ENCODE measurements around the gene IL1RAP.
A peak's percentile ranks its signal among the peaks of the same experiment; 100 is the strongest.
"Not testable (repeated sequence)": the region's sequence is repeated elsewhere in the genome, so short reads cannot be mapped to it uniquely, and the experiment has no call there.

IL1RAP gene

GRCh38 chr3:190496859-190497258, 17.0 kb upstream of the IL1RAP start:
- DNase-seq (ENCODE audit: insufficient read length, low spot score) (no peak), FAIRE-seq (no peak)
- no peak for TF ChIP-seq POLR2A (IDR thresholded peaks at IDR 0.05; ENCODE audit: low read depth, low read length)

DNA sequence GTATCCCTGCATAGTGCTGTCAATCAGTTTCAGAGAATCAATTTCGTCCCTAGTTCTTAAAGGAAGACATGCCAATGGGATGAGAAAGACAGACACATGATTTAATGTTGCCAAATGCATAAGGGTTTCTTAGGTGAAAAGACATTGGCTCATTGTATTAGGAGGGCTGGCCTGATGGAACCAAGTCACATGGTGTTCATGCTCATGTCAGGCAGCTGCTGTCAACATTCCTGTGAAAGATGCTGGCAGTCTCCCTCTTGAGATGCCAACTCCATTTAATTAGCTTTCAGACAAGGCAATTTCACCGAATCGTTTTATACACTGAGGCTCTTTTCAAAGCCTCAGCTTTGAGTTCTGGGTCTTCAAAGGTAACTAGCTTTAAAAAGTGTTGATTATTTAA, 16.1 kb upstream of the IL1RAP start:
- TF ChIP-seq POLR2A (IDR thresholded peaks at IDR 0.05; ENCODE audit: low read depth, low read length) = no peak
- DNase-seq (ENCODE audit: insufficient read length, low spot score) = no peak
- peak; percentile 41 for FAIRE-seq

GRCh38 chr3:190498293-190498692, 15.6 kb upstream of the IL1RAP start:
- TF ChIP-seq POLR2A (IDR thresholded peaks at IDR 0.05; ENCODE audit: low read depth, low read length) = no peak
- no peak for DNase-seq (ENCODE audit: insufficient read length, low spot score)
- FAIRE-seq = no peak

- TF ChIP-seq POLR2A (IDR thresholded peaks at IDR 0.05; ENCODE audit: low read depth, low read length) = no peak
- FAIRE-seq (no peak), DNase-seq (ENCODE audit: insufficient read length, low spot score) (no peak)
These were observed 14.8 kb upstream of the IL1RAP start for GRCh38 chr3:190499122-190499521.

DNA sequence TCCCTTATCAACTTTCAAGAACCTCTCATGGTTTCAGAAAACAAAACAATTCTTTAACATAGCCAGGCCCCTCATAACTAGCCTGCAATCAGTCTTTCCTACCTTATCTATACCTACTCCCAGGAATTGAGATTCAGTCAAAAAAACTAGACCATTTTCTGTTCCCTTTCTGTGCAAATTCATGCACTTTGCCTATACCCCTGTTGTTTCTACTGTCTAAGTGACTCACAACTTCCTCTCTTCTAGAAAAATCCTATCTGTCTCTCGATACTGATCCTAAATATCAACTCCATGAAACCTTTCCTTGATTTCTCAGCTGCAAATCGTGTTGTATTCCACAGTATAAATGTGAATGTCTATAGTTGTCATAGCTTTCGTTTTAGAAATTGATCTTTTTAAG, 10.9 kb upstream of the IL1RAP start:
- DNase-seq (ENCODE audit: insufficient read length, low spot score) (no peak), FAIRE-seq (peak; percentile 75)
- no peak for TF ChIP-seq POLR2A (IDR thresholded peaks at IDR 0.05; ENCODE audit: low read depth, low read length)

DNA sequence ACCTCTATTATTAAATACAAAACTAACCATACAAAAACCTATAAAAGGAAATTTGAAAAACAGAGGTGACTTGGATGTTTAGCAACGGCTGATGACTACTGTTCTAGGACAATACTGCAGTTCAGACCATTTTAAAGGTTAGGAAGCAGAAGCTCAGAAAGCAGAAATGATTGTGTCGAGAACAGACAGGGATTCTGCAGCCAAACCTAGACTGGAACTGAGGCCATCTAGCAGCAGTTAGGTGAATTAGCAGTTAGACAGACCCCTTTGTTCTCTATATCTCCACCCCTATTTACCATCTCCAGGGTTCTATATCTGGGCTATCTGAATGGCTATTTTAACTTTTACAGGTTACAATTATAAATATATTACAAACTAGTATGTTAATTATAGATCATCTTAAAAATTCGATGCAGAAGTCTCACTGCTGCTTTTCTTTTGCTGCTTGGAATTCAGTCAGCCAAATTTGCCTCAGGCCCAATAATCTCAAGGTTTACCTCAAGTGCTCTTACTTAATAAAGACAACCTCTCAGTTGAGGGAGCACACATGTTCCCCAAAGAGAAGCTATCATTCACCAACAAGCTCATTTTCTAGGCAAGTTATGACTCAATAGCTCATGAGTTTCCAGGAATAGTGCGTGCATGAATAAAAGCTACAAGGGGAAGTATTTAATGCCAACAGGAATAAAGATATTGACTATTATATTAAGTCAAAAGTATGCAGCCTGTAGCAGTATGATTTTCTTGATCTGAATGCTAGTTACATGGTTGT, 9.3 kb upstream of the IL1RAP start:
- DNase-seq (ENCODE audit: insufficient read length, low spot score) (no peak), FAIRE-seq (peak; percentile 73)
- TF ChIP-seq POLR2A (IDR thresholded peaks at IDR 0.05; ENCODE audit: low read depth, low read length) = no peak

GRCh38 chr3:190505381-190506003, 8.4 kb upstream of the IL1RAP start:
- DNase-seq (ENCODE audit: insufficient read length, low spot score) (no peak), FAIRE-seq (peak; percentile 20)
- no peak for TF ChIP-seq POLR2A (IDR thresholded peaks at IDR 0.05; ENCODE audit: low read depth, low read length)

DNA sequence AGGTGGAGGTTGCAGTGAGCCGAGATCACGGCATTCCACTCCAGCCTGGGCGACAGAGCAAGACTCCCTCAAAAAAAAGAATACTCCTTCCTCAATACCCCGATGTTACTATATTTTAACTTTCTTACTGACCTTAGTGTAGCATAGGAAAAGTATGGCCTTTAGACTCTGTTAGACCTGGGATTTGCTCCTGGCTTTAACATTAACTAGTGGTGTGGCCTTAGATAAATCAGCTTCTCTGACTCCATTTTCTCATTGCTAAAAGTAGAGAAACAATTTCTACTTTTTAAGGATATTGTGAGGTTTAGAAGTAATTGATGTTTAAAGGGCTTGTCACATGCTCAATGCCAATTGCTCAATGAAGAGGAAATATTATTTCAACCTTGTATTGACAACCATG, 7.6 kb upstream of the IL1RAP start:
- FAIRE-seq (peak; percentile 50), DNase-seq (ENCODE audit: insufficient read length, low spot score) (no peak)
- TF ChIP-seq POLR2A (IDR thresholded peaks at IDR 0.05; ENCODE audit: low read depth, low read length) = no peak

DNA sequence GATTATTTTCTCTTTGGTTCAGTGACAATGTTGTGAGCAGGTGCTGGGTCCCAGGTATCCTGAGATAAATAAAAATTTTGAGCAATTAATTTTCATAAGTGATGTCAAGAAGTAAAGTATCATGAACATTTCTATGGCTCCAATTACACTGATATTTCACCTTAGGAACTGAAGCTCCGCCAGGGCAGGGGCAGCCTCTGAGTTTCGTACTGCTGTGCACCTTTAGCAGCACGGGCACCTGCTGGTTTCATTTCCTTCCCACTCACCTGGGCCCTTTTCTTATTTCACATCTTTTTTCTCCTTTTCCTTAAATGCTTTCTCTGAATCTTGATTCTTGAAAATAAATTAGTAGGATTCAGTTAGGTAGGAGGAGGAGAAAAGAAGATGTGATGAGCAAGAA, 1.2 kb upstream of the IL1RAP start:
- FAIRE-seq = no peak
- DNase-seq (ENCODE audit: insufficient read length, low spot score) = no peak
- TF ChIP-seq POLR2A (IDR thresholded peaks at IDR 0.05; ENCODE audit: low read depth, low read length) = no peak

- DNase-seq (ENCODE audit: insufficient read length, low spot score) (peak; percentile 27), FAIRE-seq (peak; percentile 76)
- TF ChIP-seq POLR2A (IDR thresholded peaks at IDR 0.05; ENCODE audit: low read depth, low read length) = no peak
These were observed 698 bp downstream of the IL1RAP start for GRCh38 chr3:190514413-190515153.

GRCh38 chr3:190516416-190516815, 2.5 kb downstream of the IL1RAP start:
- FAIRE-seq (no peak), DNase-seq (ENCODE audit: insufficient read length, low spot score) (no peak)
- no peak for TF ChIP-seq POLR2A (IDR thresholded peaks at IDR 0.05; ENCODE audit: low read depth, low read length)

DNA sequence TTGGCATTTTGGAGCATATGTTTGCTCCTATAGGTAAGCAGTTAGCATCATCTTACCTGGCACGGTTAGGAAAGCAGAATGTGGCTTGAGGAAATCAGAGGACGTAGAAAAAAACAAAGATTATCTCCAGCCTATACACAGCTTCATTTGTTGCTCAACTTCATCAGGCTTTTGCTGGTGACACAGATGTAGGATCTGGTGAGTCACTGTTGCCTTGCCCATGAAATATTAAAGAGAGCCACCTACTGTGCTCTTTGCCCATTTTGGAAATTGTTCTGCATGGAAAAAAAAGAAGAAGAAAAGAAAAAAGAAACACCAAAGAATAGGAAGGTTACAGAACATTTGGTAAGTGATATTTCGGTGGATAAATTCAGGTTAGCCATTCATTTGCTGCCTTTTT, 3.8 kb downstream of the IL1RAP start:
- FAIRE-seq (peak; percentile 95), DNase-seq (ENCODE audit: insufficient read length, low spot score) (peak; percentile 45)
- TF ChIP-seq POLR2A (IDR thresholded peaks at IDR 0.05; ENCODE audit: low read depth, low read length) = no peak

- DNase-seq (ENCODE audit: insufficient read length, low spot score); FAIRE-seq: not testable (repeated sequence)
These were observed 4.6 kb downstream of the IL1RAP start for GRCh38 chr3:190518531-190518930.

GRCh38 chr3:190519886-190520285, 6.0 kb downstream of the IL1RAP start:
- DNase-seq (ENCODE audit: insufficient read length, low spot score) (no peak), FAIRE-seq (no peak)
- no peak for TF ChIP-seq POLR2A (IDR thresholded peaks at IDR 0.05; ENCODE audit: low read depth, low read length)

Data from H54 (cell line).